ENCODE measurements around the gene TUBG2.
A peak's percentile ranks its signal among the peaks of the same experiment; 100 is the strongest.
"Not testable (repeated sequence)": the region's sequence is repeated elsewhere in the genome, so short reads cannot be mapped to it uniquely, and the experiment has no call there.

The TUBG2 gene

GRCh38 chr17:42655528-42655927, 3.6 kb upstream of the TUBG2 start:
- no peak for DNase-seq

GRCh38 chr17:42657824-42658588, 1.1 kb upstream of the TUBG2 start:
- DNase-seq: no peak

GRCh38 chr17:42659932-42660274, 819 bp downstream of the TUBG2 start:
- DNase-seq: not testable (repeated sequence)

- no peak for DNase-seq
These were observed 1.7 kb downstream of the TUBG2 start for GRCh38 chr17:42660692-42661345.

- no peak for DNase-seq
These were observed 6.5 kb downstream of the TUBG2 start for GRCh38 chr17:42665581-42666001.

- DNase-seq: not testable (repeated sequence)
These were observed 7.0 kb downstream of the TUBG2 start for GRCh38 chr17:42666126-42666525.

- DNase-seq: peak; percentile 73
These were observed 8.2 kb downstream of the TUBG2 start for GRCh38 chr17:42667088-42667951.

GRCh38 chr17:42669705-42669976, 10.6 kb downstream of the TUBG2 start:
- DNase-seq: no peak

GRCh38 chr17:42669977-42670788, 11.1 kb downstream of the TUBG2 start:
- DNase-seq: peak; percentile 45

GRCh38 chr17:42670789-42671657, 11.9 kb downstream of the TUBG2 start:
- DNase-seq: no peak

GRCh38 chr17:42672038-42672437, 13.0 kb downstream of the TUBG2 start:
- DNase-seq: no peak

GRCh38 chr17:42673266-42673884, 14.3 kb downstream of the TUBG2 start:
- DNase-seq: no peak

GRCh38 chr17:42673885-42674754, 15.0 kb downstream of the TUBG2 start:
- DNase-seq: peak; percentile 84

- DNase-seq: no peak
These were observed 15.8 kb downstream of the TUBG2 start for GRCh38 chr17:42674755-42675347.

- no peak for DNase-seq
These were observed 16.4 kb downstream of the TUBG2 start for GRCh38 chr17:42675348-42675964.

- no peak for DNase-seq
These were observed 16.9 kb downstream of the TUBG2 start for GRCh38 chr17:42675965-42676423.

GRCh38 chr17:42676424-42677011, 17.4 kb downstream of the TUBG2 start, which contains the start of gene PLEKHH3:
Gene PLEKHH3 (minus strand): TSS chr17:42676994. CDS start chr17:42676563, 431 bp downstream.
- peak; percentile 42 for DNase-seq

- peak; percentile 100 for DNase-seq
These were observed 18.2 kb downstream of the TUBG2 start for GRCh38 chr17:42677012-42677857.

Data from hematopoietic multipotent progenitor cell treated with erythropoietin and hydrocortisone succinate and interleukin-3 and kit ligand, for 6 days (in vitro differentiated cells).